ENCODE results near the gene GRM4. TPM values are rescaled to one million over a fixed set of nuclear protein-coding genes. Genes with fewer than 3 reads are reported as not detected.

The GRM4 gene
- total and polyA plus RNA-seq, 2 donors from 2014 or later, result not detected

- H3K9ac ChIP-seq (ENCODE audit: low read length in 3 of 3), result no peak overlapping the region
- H3K36me3 ChIP-seq (ENCODE audit: control insufficient read depth in 2 of 3, insufficient read depth in 3 of 3, low read length in 3 of 3), result no peaks in the 10 kb centered on the region
- no peak for DNase-seq
- FAIRE-seq, result no peak
- no peaks in the 10 kb centered on the region for H3K9me3 ChIP-seq (ENCODE audit: control insufficient read depth in 2 of 3, insufficient read depth in 1 of 3, low read length in 3 of 3)
- TF ChIP-seq CTCF (IDR thresholded peaks at IDR 0.05; ENCODE audit: borderline replicate concordance, extremely low read depth, insufficient read depth), result no peak
- intact Hi-C loops (cut with DNase I), result no loop called here
- H3K4me3 ChIP-seq (ENCODE audit: low read length in 3 of 3), result no peak overlapping the region
- H3K27ac ChIP-seq (ENCODE audit: low read depth in 2 of 2, low read length in 2 of 2), result no peak overlapping the region
- no peaks in the 10 kb centered on the region for H3K4me1 ChIP-seq (ENCODE audit: control insufficient read depth in 2 of 3, insufficient read depth in 2 of 3, low read depth in 1 of 3, low read length in 3 of 3)
- H3K27me3 ChIP-seq (ENCODE audit: control insufficient read depth, insufficient read depth, low read length), result no peaks in the 10 kb centered on the region
These were observed 53.3 kb downstream of the GRM4 start for GRCh38 chr6:34092631-34093030.

GRCh38 chr6:34090935-34091334, 55.0 kb downstream of the GRM4 start:
- H3K36me3 ChIP-seq (ENCODE audit: control insufficient read depth in 2 of 3, insufficient read depth in 3 of 3, low read length in 3 of 3), result no peaks in the 10 kb centered on the region
- intact Hi-C loops (cut with DNase I), result no loop called here
- no peaks in the 10 kb centered on the region for H3K4me1 ChIP-seq (ENCODE audit: control insufficient read depth in 2 of 3, insufficient read depth in 2 of 3, low read depth in 1 of 3, low read length in 3 of 3)
- no peaks in the 10 kb centered on the region for H3K9me3 ChIP-seq (ENCODE audit: control insufficient read depth in 2 of 3, insufficient read depth in 1 of 3, low read length in 3 of 3)
- H3K27me3 ChIP-seq (ENCODE audit: control insufficient read depth, insufficient read depth, low read length), result no peaks in the 10 kb centered on the region
- no peak for FAIRE-seq
- DNase-seq, result no peak
- TF ChIP-seq CTCF (IDR thresholded peaks at IDR 0.05; ENCODE audit: borderline replicate concordance, extremely low read depth, insufficient read depth), result no peak
- H3K4me3 ChIP-seq (ENCODE audit: low read length in 3 of 3), result no peak overlapping the region
- no peak overlapping the region for H3K27ac ChIP-seq (ENCODE audit: low read depth in 2 of 2, low read length in 2 of 2)
- H3K9ac ChIP-seq (ENCODE audit: low read length in 3 of 3), result no peak overlapping the region

DNA sequence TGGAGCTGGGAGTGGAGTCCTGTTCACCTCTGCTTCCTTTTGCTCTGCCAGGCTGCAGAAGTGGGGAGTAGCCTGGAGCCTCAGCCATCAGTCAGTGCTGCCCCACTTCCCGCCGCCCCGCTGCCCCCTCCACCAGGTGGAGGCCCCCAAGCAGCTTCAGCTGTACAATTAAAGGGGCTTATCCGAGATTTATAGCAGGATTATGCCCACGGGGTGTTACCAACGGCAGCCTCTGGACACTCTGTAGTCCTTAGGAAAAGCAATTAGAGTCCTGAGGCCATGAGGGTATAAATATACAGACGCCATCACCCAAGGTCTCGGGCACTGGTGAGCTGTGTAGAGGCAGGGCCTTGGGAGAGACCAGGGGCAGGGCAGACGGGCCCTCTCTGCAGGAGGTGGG, 55.4 kb downstream of the GRM4 start:
- intact Hi-C loops (cut with DNase I), result no loop called here
- no peak for FAIRE-seq

More for the DNA sequence above, 55.4 kb downstream of the GRM4 start:
- H3K9ac ChIP-seq (ENCODE audit: low read length in 3 of 3), result no peak overlapping the region
- H3K4me3 ChIP-seq (ENCODE audit: low read length in 3 of 3), result no peak overlapping the region
- H3K27ac ChIP-seq (ENCODE audit: low read depth in 2 of 2, low read length in 2 of 2), result no peak overlapping the region
- H3K9me3 ChIP-seq (ENCODE audit: control insufficient read depth in 2 of 3, insufficient read depth in 1 of 3, low read length in 3 of 3), result no peaks in the 10 kb centered on the region
- no peak for DNase-seq
- TF ChIP-seq CTCF (IDR thresholded peaks at IDR 0.05; ENCODE audit: borderline replicate concordance, extremely low read depth, insufficient read depth), result no peak
- H3K27me3 ChIP-seq (ENCODE audit: control insufficient read depth, insufficient read depth, low read length), result no peaks in the 10 kb centered on the region
- no peaks in the 10 kb centered on the region for H3K4me1 ChIP-seq (ENCODE audit: control insufficient read depth in 2 of 3, insufficient read depth in 2 of 3, low read depth in 1 of 3, low read length in 3 of 3)
- no peaks in the 10 kb centered on the region for H3K36me3 ChIP-seq (ENCODE audit: control insufficient read depth in 2 of 3, insufficient read depth in 3 of 3, low read length in 3 of 3)
